D721Med (cell line): ENCODE measurements around the gene RNF212B.

Experiments
- DNase-seq: peaks from one replicate; pipeline ENCODE4 v3.0.0; 2011; ENCODE audit warnings: low spot score; ENCODE audit not compliant: insufficient read length
- FAIRE-seq: peaks from 2 replicates; lab custom pipeline; 2011; peaks lifted over from hg19 to GRCh38; lab: Jason Lieb, UNC
- TF ChIP-seq, protein P1 (sequence below): IDR thresholded peaks from 2 replicates; pipeline ENCODE4 v1.5.1; 2012; ENCODE audit warnings: mild to moderate bottlenecking, control low read depth; ENCODE audit not compliant: insufficient read depth; ENCODE audit errors: missing control alignments

Gene RNF212B

DNA sequence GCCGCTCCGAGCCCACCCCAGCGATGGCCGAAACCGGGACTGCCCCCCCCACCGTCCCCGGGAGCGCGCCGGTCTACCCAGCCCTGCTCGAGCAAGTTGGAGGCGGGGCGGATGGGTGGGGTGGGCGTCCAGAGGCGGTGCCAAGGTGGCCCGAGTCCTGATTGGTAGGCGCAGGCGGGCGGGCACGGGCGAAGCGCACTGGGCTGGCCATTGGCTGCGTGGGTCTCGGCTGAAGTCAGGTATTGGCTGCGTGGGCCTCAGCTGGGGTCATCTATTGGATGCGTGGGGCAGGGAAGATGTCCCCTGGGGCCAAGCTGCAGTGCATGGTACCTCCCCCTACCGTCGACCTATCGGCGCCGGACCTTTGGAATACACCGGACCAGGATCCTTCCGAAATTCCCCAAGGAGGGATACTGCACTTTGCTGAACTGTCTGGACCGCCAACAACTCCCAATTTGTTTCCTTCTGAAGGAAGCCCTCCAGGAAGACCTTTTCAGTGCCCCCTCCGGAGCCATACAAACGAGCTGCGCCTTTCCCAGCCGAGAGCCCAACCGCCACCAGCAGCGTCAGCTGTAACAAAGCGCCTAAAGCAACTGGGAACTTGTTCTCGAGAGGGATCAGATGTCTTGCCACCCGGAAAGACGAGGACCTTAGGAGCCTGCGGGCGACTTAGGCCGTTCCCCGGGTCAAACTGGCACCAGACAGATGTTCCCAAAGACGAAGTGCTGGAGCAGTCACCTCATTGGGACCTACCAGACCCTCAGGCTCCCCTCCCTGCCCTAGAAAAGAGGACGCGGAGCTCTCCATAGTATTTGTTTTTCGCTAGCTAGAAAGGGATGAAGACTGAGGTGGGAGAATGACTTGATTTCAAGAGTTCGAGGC lies 48.5 kb downstream of the RNF212B start, which contains the start of gene HOMEZ:
Gene HOMEZ (minus strand): TSS at position 113 of the 882 bp plus-strand sequence. CDS start 180 bp downstream, outside the sequence.
- FAIRE-seq (no peak), DNase-seq (peak; percentile 88)
- TF ChIP-seq, protein P1, sequence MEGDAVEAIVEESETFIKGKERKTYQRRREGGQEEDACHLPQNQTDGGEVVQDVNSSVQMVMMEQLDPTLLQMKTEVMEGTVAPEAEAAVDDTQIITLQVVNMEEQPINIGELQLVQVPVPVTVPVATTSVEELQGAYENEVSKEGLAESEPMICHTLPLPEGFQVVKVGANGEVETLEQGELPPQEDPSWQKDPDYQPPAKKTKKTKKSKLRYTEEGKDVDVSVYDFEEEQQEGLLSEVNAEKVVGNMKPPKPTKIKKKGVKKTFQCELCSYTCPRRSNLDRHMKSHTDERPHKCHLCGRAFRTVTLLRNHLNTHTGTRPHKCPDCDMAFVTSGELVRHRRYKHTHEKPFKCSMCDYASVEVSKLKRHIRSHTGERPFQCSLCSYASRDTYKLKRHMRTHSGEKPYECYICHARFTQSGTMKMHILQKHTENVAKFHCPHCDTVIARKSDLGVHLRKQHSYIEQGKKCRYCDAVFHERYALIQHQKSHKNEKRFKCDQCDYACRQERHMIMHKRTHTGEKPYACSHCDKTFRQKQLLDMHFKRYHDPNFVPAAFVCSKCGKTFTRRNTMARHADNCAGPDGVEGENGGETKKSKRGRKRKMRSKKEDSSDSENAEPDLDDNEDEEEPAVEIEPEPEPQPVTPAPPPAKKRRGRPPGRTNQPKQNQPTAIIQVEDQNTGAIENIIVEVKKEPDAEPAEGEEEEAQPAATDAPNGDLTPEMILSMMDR: no peak

GRCh38 chr14:23286902-23287479 lies 49.3 kb downstream of the RNF212B start:
- TF ChIP-seq, protein P1: no peak
- DNase-seq (no peak), FAIRE-seq (no peak)

DNA sequence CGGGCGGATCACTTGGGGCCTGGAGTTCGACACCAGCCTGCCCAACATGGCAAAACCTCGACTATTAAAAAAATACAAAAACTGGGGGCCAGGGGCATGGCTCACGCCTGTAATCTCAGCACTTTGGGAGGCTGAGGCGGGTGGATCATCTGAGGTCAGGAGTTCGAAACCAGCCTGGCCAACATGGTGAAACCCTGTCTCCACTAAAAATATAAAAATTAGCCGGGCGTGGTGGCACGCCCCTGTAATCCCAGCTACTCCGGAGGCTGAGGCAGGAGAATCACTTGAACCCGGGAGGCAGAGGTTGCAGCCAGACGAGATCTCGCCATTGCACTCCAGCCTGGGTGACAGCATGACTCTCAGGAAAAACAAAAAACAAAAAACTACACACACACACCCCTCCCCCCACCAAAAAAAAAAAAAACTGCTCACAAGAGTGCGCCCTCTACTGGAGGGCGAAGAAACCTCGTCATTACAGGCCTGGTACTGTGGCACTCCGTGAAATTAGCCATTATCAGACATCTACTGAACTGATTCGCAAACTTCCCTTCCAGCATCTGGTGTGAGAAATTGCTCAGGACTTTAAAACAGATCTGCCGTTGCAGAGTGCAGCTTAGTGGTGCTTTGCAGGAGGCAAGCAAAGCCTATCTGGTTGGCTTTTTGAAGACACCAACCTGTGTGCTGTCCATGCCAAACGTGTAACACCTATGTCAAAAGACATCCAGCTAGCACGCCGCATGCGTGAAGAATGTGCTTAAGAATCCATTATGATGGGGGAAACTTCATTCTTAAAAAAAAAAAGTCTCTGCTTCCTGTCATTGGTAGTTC lies 57.2 kb downstream of the RNF212B start:
- DNase-seq (no peak), FAIRE-seq (no peak)
- TF ChIP-seq, protein P1: peak; percentile 75

DNA sequence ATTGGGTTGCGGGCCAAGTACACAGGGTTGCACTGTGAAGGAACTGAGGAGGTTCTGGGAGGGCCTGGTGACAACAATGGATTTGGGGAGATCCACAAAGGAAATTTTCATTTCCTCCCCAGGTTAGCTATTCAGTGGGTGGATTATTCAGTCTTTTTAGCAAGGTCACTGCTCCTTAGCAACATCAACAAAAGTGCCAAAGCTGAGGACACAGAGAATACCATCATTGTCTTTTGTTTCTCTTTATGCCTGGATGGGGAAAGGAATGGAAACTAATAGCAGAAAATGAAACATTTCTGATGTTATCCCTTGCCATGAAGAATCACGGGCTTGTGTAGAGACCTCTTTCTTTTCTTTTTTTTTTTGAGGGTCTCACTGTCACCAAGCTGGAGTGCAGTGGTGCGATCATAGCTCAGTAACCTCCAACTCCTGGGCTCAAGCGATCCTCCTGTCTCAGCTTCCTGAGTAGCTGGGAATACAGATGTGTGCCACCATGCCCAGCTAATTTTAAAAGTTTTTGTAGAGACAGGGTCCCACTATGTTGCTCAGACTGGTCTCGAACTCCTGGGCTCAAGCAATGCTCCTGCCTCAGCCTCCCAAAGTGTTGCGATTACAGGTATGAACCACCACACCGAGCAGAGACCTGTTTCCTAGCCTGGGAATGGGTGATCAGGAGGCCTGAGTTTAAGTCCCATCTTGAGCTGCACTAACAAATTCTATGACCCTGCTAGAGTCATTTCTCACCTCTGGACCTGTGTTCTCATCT lies 58.5 kb downstream of the RNF212B start:
- no peak for DNase-seq
- TF ChIP-seq, protein P1: no peak
- no peak for FAIRE-seq

GRCh38 chr14:23297096-23297495 lies 59.4 kb downstream of the RNF212B start:
- FAIRE-seq: no peak

DNA sequence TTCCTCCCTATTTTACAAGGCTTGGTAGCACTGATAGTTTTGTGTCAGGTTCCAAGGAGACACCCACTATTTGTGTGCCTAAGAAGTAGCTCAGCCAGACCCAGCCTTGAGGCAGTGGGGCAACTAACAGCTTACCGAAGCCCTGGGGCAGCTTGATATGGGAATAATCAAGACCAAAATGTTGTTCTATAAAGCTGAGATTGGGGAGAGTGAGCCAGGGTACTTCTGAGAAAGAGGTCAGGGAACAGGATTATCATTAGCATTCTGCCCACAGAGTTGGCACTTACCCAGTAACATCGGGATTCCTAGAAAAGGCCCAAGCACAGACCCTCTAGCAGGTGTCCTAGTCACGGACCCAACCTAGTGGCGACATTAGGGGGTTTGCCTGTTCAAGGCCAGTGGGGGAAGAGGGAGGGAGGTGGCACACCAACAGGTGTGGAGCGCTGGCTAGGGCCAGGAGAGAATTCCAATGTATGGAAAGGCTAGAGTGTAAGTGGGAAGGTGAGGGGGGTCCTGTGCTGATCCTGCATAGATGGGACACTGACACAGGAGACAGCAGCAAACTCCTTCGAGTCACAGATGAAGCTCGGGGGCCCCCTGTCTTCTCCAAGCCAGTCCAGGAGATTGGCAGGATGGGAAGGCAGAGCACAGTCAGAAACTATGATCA lies 60.0 kb downstream of the RNF212B start:
- FAIRE-seq (no peak), DNase-seq (no peak)
- TF ChIP-seq, protein P1: no peak

More at GRCh38 chr14:23297096-23297495, 59.4 kb downstream of the RNF212B start:
- TF ChIP-seq, protein P1: no peak
- DNase-seq: no peak
